ENCODE results near the gene CHSY1.
"Not testable (repeated sequence)": the region's sequence is repeated elsewhere in the genome, so short reads cannot be mapped to it uniquely, and the experiment has no call there.

CHSY1 gene, protein sequence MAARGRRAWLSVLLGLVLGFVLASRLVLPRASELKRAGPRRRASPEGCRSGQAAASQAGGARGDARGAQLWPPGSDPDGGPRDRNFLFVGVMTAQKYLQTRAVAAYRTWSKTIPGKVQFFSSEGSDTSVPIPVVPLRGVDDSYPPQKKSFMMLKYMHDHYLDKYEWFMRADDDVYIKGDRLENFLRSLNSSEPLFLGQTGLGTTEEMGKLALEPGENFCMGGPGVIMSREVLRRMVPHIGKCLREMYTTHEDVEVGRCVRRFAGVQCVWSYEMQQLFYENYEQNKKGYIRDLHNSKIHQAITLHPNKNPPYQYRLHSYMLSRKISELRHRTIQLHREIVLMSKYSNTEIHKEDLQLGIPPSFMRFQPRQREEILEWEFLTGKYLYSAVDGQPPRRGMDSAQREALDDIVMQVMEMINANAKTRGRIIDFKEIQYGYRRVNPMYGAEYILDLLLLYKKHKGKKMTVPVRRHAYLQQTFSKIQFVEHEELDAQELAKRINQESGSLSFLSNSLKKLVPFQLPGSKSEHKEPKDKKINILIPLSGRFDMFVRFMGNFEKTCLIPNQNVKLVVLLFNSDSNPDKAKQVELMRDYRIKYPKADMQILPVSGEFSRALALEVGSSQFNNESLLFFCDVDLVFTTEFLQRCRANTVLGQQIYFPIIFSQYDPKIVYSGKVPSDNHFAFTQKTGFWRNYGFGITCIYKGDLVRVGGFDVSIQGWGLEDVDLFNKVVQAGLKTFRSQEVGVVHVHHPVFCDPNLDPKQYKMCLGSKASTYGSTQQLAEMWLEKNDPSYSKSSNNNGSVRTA

DNA sequence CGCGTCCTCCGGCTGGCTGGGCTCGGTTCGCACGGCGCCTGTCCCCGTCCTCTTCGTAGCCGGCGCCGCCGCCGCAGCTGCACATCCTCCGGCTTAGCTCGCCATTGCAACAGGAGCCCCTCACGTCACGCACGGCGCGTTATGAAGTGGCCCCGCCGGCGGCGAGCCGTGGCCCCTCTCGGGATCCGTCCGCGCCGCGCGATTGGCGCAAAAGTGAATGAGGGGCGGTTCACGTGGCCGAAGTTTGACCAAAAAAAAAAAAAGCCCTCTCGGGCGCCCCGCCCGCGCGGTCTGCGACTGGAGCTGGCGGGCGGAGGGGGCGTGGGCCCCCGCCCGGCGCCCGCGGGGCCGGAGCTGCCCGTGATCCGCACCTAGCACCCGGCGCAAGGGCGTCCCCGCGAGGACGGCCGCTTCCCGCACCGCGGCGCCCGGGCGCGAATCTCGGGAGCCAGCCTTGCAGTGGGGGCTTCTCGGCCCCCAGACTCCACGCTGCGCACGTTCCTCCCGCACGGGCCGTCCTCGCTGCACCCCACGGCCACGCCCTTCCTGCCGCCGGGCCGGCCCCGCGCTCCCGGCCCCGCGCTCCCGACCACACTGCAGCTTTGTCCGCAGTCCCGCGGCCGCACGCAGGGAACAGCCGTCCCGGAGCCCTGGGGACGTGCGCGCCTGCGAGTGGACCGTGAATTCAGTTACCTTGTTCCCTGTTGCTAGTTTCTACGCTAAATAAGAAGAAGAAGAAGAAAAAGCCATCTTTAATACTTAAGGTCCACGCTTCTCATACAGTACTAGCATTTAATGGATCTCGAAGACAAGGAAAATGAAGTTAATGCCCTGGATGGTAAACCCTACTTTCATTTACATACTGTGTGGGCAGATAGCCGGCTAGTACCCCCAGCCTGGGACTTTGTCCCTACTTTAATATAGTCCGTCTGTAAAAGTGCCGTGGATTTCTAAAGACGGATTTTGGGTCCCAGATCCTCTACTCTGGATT, at the start of gene CHSY1:
Gene CHSY1, minus strand, starts transcription at position 219 of the 991 bp plus-strand sequence. CDS start 592 bp downstream, outside the sequence.
- DNase-seq = peak; percentile 95

DNA sequence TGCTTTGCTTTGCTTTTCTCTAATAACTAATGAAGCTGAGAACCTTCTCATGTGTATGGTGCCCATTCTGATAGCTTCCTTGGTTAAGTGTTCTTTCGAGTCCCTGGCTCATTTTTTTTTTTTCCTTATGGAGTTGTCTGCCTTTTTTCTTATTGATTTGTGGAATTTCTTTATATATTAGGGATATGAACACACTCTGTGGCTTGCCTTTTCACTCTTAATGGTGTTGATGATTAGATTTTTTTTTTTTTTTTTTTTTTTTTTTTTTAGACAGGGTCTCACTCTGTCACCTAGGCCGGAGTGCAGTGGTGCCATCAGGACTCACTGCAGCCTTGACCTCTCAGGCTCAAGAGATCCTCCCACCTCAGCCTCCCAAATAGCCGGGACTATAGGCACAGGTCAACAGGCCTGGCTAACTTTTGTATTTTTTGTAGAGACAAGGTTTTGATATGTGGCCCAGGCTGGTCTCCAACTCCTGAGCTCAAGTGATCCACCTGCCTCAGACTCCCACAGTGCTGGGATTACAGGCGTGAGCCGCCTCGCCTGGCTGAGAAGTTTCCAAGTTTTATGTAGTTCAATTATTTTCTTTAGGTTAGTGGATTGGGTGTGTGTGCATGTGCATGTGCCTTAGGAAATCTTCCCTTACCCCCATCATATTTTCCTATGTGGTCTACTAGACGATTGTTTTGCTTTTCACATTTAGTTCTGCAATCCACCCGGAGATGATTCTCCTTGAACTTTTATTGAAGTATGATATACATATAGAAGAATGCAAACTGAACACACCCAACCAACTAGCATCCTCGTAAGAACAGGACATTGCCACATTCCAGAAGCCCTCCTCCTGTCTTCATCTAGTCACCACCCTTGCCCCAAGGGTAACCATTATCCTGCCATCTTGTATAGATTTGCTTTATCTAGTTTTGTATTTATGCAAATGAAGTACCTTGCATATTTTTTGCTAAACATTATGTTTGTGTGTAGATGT, 44.9 kb upstream of the CHSY1 start:
- peak; percentile 33 for DNase-seq

DNA sequence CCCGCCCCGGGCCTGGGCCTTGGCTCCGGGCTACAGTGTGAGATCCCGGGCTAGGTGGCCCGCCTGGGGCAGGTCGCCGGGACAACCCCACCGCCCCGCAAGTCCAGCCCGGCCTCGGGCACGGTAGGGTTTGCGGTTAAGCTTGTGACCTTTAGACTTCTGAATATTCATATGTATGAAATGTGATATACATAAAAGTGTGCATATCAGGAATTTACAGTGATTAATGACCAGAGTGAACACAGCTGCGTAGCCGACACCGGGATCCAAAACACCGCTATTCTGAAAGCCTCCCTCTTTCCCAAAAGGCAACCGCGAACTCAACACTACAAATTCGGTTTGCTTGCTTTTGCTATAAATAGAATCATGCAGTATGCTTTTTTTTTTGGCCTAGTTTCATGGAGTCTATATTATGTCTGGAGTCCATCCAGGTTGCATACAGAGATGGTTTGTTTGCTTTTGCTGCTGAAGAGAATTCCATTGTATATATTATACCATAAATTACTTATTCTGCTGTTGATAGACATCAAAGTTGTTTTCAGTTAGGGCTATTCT, 43.8 kb upstream of the CHSY1 start:
- DNase-seq = no peak

DNA sequence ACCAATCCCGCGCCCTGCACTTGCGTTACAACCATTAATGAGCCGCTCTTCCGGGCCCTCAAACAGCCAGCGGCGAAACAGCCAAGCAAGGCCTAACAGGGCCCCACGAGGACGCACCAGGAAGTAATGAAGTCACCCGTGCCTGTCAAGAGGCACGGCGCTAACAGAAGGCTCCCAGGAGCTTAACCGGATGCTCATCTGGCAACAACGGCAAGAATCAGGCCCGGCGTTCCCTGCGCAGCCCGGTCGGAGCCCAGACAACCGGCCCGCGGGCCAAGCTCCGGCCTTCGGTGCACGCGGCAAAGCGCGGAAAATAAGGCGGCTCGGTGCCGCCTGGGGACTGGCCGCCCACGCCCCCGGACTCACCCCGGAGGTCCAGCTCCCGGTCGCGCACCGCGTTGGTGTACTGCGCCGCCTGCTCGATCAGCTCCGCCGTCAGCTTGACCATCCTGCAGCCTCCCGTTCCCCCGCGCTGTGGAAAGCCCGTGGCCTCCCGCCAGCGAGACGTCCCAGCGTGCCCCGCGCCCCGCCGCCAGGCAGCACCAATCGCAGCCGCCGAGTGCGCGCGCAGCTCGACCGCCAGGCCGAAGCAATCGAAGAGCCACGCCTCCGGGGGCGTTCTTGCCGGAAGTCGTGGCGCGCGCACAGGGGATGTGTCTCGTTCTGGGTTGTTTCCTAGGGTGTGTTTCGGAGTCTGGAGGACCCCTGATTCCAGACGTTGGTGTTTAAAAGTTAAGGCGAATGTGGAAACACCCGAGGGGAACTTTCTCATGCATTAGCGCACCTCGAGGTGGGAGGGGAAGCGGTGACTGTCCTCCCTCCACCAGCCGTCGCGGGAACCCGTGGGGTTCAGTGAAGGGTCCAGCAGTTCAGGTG, 43.1 kb upstream of the CHSY1 start, which contains the start of gene SNRPA1:
Gene SNRPA1, minus strand, starts transcription at position 518 of the 876 bp plus-strand sequence. Its CDS starts 70 bp downstream, at position 448.
- peak; percentile 98 for DNase-seq

DNA sequence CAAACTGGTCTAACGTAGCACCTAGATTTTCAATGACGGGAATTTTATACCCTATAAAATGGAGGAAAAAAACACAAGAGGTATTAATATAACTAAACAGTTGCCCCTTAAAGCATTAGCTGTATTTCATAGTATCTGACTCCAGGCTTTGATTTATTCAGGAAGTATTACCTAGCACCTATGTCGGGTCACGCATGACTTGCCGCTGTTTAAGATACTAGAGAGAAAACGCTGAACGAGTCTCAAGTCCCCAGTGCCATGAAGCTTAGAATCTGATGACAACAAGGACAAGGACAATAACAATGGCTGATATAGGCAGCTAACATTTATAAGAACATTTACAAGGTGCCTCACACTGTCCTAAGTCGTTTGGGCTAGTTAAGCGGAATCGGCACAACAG, 41.3 kb upstream of the CHSY1 start:
- no peak for DNase-seq

DNA sequence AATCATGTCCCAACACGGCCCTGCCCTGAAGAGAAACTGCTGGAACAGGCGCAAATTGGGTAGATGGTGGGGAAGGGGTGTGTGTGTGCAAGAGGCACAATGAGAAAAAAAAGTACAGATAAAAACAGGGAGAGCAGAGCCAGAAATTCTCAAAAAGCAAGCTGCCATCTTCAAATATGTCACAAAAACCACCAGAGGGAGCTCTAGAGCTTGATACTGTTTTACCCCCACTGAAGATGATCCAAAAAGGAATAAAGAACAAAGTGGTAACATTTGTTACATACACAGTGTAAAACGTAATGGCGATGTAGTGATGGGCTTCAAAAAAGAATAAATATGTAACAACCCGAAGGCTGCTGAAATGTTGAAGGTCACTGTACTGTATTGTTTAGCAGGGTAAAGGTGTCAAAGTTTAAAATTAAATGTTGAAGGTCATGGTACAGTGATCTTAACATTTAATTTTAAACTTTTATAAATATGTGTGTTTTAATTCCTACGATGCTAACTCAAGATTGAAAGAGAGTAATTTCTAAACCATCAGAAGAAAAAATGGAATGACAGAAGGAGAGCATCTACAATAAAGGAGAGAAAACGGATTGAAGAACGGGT, 37.2 kb upstream of the CHSY1 start:
- DNase-seq = no peak

DNA sequence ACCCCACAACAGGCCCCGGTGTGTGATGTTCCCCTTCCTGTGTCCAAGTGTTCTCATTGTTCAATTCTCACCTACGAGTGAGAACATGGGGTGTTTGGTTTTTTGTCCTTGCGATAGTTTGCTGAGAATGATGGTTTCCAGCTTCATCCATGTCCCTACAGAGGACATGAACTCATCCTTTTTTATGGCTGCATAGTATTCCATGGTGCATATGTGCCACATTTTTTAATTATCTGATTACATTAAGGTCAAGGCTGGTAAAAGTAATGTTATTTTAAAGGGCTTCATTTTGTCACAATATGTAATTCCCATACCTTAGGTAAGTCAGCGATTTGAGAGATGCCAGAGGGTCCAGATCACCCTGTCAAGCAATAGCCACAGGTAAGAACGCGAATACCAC, 35.5 kb upstream of the CHSY1 start:
- not testable (repeated sequence) for DNase-seq

DNA sequence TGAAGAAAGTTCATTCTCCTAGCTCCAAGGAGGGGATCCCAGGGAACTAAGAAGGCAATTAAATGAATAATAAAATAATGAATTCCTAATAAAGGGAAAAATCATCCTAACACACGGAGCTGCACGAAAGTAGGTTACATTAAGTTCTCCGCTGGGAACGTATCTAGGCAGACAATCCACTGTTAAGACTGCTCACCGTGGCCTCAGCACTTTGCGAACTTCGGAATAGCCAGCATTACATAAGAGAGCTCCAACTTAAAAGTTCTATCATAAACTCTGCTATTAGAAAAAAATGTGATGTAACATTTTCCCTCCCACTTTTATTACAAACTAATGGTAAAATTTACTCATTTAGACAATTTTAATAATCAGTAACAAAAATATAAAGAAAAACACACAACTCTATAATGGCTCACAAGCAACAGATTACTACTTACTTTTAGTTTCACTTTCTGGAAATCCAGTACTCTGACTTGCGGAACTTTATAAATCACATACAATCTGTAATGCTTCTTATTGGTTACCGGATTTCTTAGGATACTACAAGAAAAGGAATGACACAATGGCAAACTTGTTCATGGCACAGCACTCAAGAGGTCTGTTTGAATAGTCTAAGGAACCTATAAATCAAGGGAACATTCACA, 34.7 kb upstream of the CHSY1 start:
- no peak for DNase-seq

DNA sequence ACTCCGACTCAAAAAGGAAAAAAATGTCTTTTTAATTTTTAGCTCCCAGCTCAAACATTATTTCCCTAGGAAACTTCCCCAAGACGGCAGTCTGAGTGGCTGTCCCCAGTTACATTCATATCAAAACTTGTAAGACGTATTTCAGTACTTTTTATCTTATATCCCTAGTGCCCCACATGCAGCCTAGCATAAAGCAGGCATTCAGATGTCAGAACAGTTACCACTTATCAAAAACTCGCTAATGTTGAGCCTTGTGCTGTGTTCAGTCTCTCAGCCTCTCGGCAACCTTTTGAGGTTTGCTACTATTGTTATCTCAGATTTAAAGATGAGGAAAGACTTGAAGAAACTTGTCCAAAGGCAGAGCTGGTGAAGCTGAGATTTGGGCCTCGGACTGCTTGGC, 32.1 kb upstream of the CHSY1 start:
- DNase-seq = no peak

DNA sequence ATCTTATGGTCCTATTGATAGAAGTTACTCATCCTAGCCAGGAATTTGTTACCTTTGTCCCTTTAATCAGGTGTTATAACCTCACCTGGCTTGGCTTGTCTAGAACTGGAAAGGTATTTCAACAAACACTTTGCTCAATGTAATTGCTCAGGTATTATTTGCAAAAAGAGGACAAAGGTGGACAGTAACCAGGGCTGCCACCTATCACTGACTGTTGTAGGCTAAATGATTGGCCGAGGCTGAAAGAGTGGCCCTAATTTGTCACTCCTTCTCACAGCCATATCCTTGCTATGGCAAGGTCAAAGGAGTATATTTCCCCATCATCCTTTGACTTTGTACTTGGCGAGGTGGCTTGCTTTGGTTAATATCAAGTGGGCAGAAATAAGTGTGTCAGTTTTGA, 28.2 kb upstream of the CHSY1 start:
- DNase-seq = no peak

DNA sequence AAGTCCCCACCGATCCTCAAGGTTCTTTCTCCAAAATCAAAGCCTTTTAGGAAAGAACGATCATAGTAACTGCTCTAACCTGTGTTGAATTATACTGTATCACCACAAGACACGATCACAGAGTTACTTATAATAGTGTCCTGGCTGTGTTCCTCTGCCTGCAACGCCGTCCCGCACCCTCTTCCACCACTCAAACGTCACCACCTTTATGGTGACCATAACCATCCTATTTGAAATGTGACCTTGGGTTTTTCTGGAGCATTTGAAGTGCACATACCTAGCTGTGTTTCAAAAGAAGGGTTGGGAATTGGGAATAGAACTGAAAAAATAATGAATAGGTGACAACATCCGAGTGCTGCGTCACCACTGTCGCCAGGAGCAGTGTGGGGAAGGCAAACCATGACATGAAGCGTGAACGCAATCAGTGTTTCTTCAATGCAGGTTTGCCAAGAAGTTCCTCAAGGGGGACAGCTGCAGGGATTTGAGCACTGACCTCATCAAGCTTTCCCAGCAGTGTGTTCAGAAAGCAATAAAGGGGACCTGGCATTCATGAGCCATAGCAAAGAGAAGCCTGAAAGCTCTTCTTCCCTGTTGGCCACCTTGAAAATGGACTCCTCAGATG, 26.2 kb upstream of the CHSY1 start:
- no peak for DNase-seq

DNA sequence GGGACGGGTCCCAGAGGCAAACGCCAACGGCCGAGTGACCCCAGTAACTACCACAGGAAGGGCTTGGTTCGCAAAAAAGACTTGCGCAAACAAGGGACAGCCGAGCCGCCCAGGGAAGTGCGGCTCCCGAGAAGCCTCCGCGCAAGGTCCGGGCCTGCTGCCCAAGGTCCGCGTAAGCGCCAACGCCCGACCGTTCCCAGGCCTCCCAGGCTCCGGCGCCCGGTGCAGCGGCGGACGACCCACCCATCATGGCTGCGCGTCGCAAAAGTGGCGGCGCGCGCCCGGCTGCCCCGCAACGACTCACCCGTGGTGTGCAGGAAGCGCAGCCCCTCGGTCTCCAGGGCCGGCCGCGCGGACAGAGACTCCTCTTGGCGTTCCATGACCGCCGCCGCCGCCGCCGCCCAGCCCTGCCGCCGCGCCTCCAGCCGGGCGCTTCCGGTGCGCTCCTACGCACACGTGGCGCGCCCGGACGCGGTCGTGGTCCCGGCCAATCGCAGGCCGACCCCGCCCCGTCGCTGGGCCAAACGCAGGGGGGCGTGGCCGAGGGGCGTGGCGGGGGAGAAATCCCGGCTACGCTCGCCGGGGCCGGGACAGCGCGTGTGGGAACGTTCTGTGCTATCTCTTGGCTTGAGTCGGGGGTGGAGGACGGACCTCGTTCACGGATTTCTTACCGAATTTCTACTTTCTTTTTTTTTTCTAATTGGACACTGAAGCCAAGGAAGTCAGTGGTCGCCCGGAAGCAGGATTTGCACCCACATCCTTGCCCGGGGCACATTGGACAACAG, 25.4 kb upstream of the CHSY1 start, which contains the start of gene SELENOS:
Gene SELENOS, minus strand, starts transcription at position 448 of the 785 bp plus-strand sequence. Its CDS starts 68 bp downstream, at position 380.
- DNase-seq = peak; percentile 93

DNA sequence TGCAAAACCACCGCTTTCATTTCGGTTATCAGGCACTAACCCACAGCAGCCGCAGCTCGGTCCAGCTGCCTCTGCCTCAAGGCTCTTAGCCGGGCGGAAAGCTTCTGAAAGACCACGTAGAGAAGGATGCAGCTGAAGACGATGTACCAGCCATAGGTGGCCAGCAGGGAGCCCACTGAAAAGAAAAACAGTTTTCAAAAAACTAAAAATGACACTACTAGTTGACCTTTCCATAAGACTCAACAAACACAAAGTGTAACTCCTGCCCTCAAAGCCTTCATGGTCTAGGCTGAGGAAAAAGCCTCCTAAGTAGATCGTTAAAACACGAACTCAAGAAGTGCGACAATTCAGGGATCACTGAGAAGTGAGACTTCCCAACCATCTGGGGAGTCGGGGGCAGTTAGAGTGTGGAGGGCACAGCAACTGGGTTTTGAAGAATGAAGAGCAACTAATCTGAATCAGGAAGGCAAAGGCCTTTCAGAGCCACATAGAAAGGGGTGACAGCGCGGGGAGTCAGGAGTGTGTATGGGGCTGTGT, 24.7 kb upstream of the CHSY1 start:
- DNase-seq = no peak

DNA sequence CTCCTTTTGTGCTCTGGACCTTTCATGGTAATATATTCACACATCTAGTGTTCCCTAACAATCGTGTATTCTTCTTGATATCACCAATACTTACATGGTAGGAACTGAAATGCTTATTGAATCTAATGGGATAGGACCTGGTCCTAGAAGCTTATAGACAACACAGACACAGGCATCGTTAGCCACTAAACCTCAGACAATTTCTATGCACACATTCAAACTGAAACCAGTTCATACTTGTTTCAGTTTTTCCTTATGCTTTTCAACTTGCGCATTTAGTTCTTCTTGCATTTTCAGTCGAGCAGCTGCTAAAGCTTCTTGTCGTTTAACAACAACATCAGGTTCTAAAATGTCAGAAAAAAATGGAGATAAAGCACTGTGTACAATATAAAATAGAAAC, 23.2 kb upstream of the CHSY1 start:
- DNase-seq = no peak

DNA sequence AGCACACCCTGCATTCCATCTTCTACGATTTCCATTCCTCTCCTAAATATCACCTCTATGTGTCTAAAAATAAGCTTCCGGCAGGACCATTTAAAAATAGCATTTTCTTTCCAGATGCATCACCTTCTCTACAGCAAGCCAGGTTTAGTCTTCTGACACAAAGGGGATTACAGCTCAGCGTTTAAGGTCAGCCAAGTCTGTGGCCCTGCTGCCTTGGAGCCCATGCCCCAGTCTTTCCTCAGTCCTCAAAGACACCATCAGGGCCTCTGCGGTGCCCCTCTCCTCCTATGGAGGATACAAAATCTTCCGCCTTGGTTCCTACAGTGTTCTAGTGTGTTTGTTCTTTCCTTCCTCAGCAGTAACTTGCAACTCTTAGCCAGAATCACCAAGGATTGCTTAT, 21.7 kb upstream of the CHSY1 start:
- DNase-seq = no peak

DNA sequence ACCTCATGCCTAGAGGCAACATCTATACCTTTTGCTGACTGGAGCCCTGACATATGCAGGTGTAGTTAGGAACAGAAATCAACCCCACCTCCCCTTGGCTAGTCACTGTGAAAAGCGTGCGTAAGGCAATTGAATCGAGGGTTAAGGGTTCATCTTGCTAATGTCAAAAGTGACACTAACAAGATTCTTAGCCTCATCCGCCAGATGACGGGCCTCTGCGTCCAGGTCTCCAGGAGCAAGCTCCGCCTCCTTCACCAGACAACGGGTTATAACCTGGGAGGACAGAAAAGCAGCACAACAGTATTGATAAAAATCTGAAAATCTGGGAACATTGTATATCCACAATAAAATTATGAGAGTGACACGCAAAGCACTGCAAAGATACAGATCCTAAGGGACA, 20.7 kb upstream of the CHSY1 start:
- DNase-seq = no peak

DNA sequence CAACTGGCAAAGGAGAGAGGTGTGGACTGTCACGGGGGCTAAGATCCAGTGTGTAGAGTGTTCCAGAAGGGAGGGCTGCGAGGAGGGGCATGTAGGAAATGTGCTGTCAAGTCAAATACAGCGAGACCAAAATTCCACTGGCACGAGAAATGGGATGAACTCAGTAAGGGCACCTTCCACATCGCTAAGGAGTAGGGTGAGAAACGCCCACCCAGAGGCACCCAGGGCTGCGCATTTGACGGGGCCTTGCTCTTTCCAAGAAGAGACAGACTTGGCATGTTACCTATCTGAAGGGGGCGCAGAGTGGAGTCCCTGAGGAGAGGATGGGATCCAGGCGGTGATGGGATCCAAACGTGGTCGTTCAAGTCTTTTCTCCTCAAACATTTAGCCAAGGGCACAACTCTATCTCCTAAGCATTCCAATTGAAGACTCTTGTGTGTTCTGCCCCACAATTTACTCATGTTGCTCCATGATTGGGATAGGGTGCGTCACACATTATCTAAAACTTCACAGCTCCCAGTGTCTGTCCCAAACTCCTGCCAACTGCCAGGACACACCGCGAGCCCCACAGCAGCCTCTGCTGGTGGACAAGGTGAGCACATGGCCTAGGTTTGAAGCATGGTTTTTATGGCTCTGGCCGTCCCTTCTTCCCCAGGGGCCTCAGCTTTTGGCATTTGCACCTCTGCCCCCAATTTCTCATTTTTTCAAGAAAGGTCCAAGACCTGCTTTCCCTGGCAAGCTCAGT, 17.8 kb upstream of the CHSY1 start:
- no peak for DNase-seq
